K562 (cell line): ENCODE results near the gene BUB3. TPM values are rescaled to one million over a fixed set of nuclear protein-coding genes. Genes with fewer than 3 reads are reported as not detected.

ENCODE experiments used
- ATAC-seq: fragments of 200-7000 bp; cut with Tn5 transposase; 3 replicates; pipeline ENCODE4 v1.9.1; 2020; ENCODE audit warnings: moderate library complexity
- BruUV-seq: library from RNA; stranded (reverse); fragments of 400-500 nt; replicated peaks from 2 replicates; lab custom pipeline; 2021; lab: Mats Ljungman, UMichigan
- CTCF ChIA-PET: fragments of 300-600 bp; formaldehyde crosslinking; extraction: SDS; loops from one replicate; lab custom pipeline; 2021; ENCODE audit warnings: low intra/inter-chr PET ratio; lab: Yijun Ruan, JAX
- POLR2A ChIA-PET: fragments of 300-600, 350-650 bp; sonication (Branson Sonifier 250); formaldehyde crosslinking; extraction: SDS; loops from one replicate; lab custom pipeline; 2021; ENCODE audit warnings: antibody characterized with exemption, inconsistent platforms; lab: Yijun Ruan, JAX
- DNase-seq, 4 experiments: peaks; one replicate each; pipeline versions ENCODE4 v3.0.0 to v3.0.0-alpha.2; 2011 to 2018; ENCODE audit warnings: low spot score in 3 of 4, mixed read lengths in 3 of 4; ENCODE audit errors: extremely low read depth in 1 of 4
- FAIRE-seq: peaks from 2 replicates; lab custom pipeline; 2011; peaks lifted over from hg19 to GRCh38; lab: Jason Lieb, UNC
- H2AFZ ChIP-seq: 2 replicates; pipeline ENCODE4 v1.6.0; 2011; ENCODE audit warnings: low read depth, low read length, control low read depth, inconsistent platforms
- H3K27ac ChIP-seq: fragments of 200-600 bp; 3 replicates; pipeline ENCODE4 v1.8.0; 2011; ENCODE audit warnings: low read depth, mild to moderate bottlenecking, control low read depth, inconsistent platforms, low read length, moderate library complexity, mixed read lengths; ENCODE audit errors: extremely low read depth
- H3K27me3 ChIP-seq, 2 experiments: fragments of 300-600 bp in 1 of 2; 2 replicates in 1 of 2; 3 replicates in 1 of 2; pipeline versions ENCODE4 v1.6.0 to v1.8.0; 2011; ENCODE audit warnings: inconsistent platforms in 2 of 2, low read length in 2 of 2, mild to moderate bottlenecking in 1 of 2, mixed read lengths in 1 of 2, moderate library complexity in 1 of 2; ENCODE audit not compliant: control insufficient read depth in 2 of 2, insufficient read depth in 2 of 2
- H3K36me3 ChIP-seq: fragments of 300-600 bp; 3 replicates; pipeline ENCODE4 v1.8.0; 2011; ENCODE audit warnings: mild to moderate bottlenecking, low read length, inconsistent platforms; ENCODE audit not compliant: control insufficient read depth, insufficient read depth
- H3K4me1 ChIP-seq, 2 experiments: fragments of 200-600 bp in 1 of 2; replicated peaks in 1 of 2; 2 replicates in 1 of 2; 3 replicates in 1 of 2; pipeline versions ENCODE4 v1.5.1 to v1.8.0; 2011; ENCODE audit warnings: inconsistent platforms in 2 of 2, low read length in 2 of 2, mild to moderate bottlenecking in 1 of 2, mixed read lengths in 1 of 2, moderate library complexity in 1 of 2; ENCODE audit not compliant: control insufficient read depth in 2 of 2, insufficient read depth in 2 of 2
- H3K4me2 ChIP-seq: 2 replicates; pipeline ENCODE4 v1.6.1; 2011; ENCODE audit warnings: low read length, control low read depth, inconsistent platforms, mixed read lengths; ENCODE audit not compliant: insufficient read depth
- H3K4me3 ChIP-seq: fragments of 200-600 bp; sonication (generic), shearing (Covaris generic); 2 replicates; pipeline ENCODE4 v1.5.1; 2016; ENCODE audit warnings: control low read depth, inconsistent platforms
- H3K79me2 ChIP-seq: fragments of 200-600 bp; 3 replicates; pipeline ENCODE4 v1.8.0; 2011; ENCODE audit warnings: low read length, inconsistent platforms; ENCODE audit not compliant: control insufficient read depth, insufficient read depth
- H3K9ac ChIP-seq, 2 experiments: 2 replicates each; pipeline versions ENCODE4 v1.6.0 to v1.6.1; 2011; ENCODE audit warnings: low read depth in 2 of 2, low read length in 2 of 2, control low read depth in 1 of 2, inconsistent platforms in 1 of 2, mild to moderate bottlenecking in 1 of 2, mixed read lengths in 1 of 2; ENCODE audit not compliant: insufficient read depth in 1 of 2
- H3K9me1 ChIP-seq: one replicate; pipeline ENCODE4 v1.6.0; 2011; ENCODE audit warnings: inconsistent platforms, mild to moderate bottlenecking, low read length, moderate library complexity; ENCODE audit not compliant: control insufficient read depth, insufficient read depth
- H3K9me3 ChIP-seq: replicated peaks from 2 replicates; pipeline ENCODE4 v1.5.1; 2011; ENCODE audit warnings: low read depth, low read length, inconsistent platforms; ENCODE audit not compliant: control insufficient read depth, insufficient read depth
- H4K20me1 ChIP-seq: replicated peaks from 2 replicates; pipeline ENCODE4 v1.6.1; 2011; ENCODE audit warnings: low read length, inconsistent platforms, mixed read lengths; ENCODE audit not compliant: control insufficient read depth, insufficient read depth
- BRCA1 ChIP-seq, 2 experiments: fragments of 450-650 bp in 1 of 2; sonication (generic) in 1 of 2; formaldehyde crosslinking in 1 of 2; IDR thresholded peaks; 2 replicates each; pipeline versions ENCODE4 v1.5.0 to v1.6.1; 2017 to 2020; ENCODE audit warnings: mild to moderate bottlenecking in 1 of 2, missing genetic modification reagents in 1 of 2
- CBFB ChIP-seq: sonication (generic); formaldehyde crosslinking; IDR thresholded peaks from 2 replicates; pipeline ENCODE4 v1.4.0; 2020; ENCODE audit warnings: mild to moderate bottlenecking, missing genetic modification reagents
- CBX2 ChIP-seq: fragments of 200-600 bp; sonication (generic); IDR thresholded peaks from one replicate; pipeline ENCODE4 v1.6.1; 2012; ENCODE audit warnings: mild to moderate bottlenecking, low read length, inconsistent platforms; ENCODE audit not compliant: insufficient read depth, poor library complexity, severe bottlenecking
- ESRRB ChIP-seq: fragments of 250-450 bp; sonication (Bioruptor Pico); IDR thresholded peaks from 2 replicates; pipeline ENCODE4 v1.5.0; 2020; ENCODE audit warnings: mild to moderate bottlenecking, moderate library complexity, borderline replicate concordance
- FOXJ2 ChIP-seq: fragments of 200-800 bp; sonication (Bioruptor generic); IDR thresholded peaks from 2 replicates; pipeline ENCODE4 v1.6.1; 2016; ENCODE audit warnings: missing genetic modification characterization, missing compliant biosample characterization
- KLF16 ChIP-seq: IDR thresholded peaks from 2 replicates; pipeline ENCODE4 v1.6.1; 2016; ENCODE audit warnings: antibody characterized with exemption
- SLC30A9 ChIP-seq: fragments of 250-450 bp; sonication (Bioruptor Pico); IDR thresholded peaks from 2 replicates; pipeline ENCODE4 v1.8.0; 2022; ENCODE audit warnings: mild to moderate bottlenecking, moderate library complexity
- ZNF282 ChIP-seq: sonication (generic); formaldehyde crosslinking; IDR thresholded peaks from 2 replicates; pipeline ENCODE4 v1.8.1; 2023; ENCODE audit warnings: missing genetic modification reagents
- ZNF583 ChIP-seq: fragments of 250-450 bp; sonication (Bioruptor Pico); IDR thresholded peaks from 2 replicates; pipeline ENCODE4 v1.4.0; 2020
- ZNF644 ChIP-seq: fragments of 200-800 bp; sonication (Bioruptor generic); IDR thresholded peaks from 2 replicates; pipeline ENCODE4 v1.6.1; 2016; ENCODE audit warnings: low read depth, missing genetic modification characterization, missing compliant biosample characterization
- WGBS: fragments of 100-300 bp; shearing (Covaris generic); methylation state at CpG from one replicate; pipeline ENCODE4 v1.1.6; 2016; ENCODE audit warnings: low coverage, mixed read lengths; ENCODE audit not compliant: insufficient coverage; ENCODE audit errors: missing lambda C conversion rate; 5-methylcytosine and 5-hydroxymethylcytosine counted together
- in situ Hi-C: fragments of 300-500 bp; cut with MboI; formaldehyde crosslinking; loops from 4 replicates; pipeline ENCODE4 v1.15.0; 2018; ENCODE audit warnings: inconsistent platforms, mixed read lengths
- intact Hi-C: fragments of 100-400 bp; cut with micrococcal nuclease; formaldehyde crosslinking; loops from 2 replicates; pipeline ENCODE4 v1.14.2; 2022
- polyA plus RNA-seq, 8 experiments: library from polyadenylated mRNA; depleted of rRNA in 4 of 8; stranded (reverse) in 5 of 8; unstranded in 3 of 8; fragments of >200 nt; fragmentation: Nextera tagmentation in 2 of 8; fragmentation: Illumina TruSeq in 1 of 8; extraction: Ambion mirVana in 2 of 8; extraction: Trizol in 1 of 8; gene quantifications; 2 replicates each; pipeline versions ENCODE4 v1.2.1 to v1.2.3, GENCODE V29; 2011 to 2014; ENCODE audit warnings: inconsistent platforms in 1 of 8, missing spikeins in 1 of 8
- total RNA-seq, 7 experiments: library from RNA; depleted of rRNA in 6 of 7; stranded (reverse); fragments of >200 nt in 6 of 7; fragmentation: Illumina TruSeq in 2 of 7; extraction: Trizol in 2 of 7; gene quantifications; 2 replicates each; pipeline versions ENCODE4 v1.2.1 to v1.2.3, GENCODE V29; 2011 to 2021; ENCODE audit warnings: low replicate concordance in 1 of 7
- TF ChIP-seq, protein P1 (sequence below): fragments of 450-650 bp; formaldehyde crosslinking; IDR thresholded peaks from 2 replicates; pipeline ENCODE4 v1.4.0; 2020; ENCODE audit warnings: mild to moderate bottlenecking, moderate library complexity

Gene BUB3
- total and polyA plus RNA-seq, 9 of the 15 experiments (the other 6 are each of a cell fraction or from before 2014, with no cell fraction given): 167 to 761 (median 225) TPM

DNA sequence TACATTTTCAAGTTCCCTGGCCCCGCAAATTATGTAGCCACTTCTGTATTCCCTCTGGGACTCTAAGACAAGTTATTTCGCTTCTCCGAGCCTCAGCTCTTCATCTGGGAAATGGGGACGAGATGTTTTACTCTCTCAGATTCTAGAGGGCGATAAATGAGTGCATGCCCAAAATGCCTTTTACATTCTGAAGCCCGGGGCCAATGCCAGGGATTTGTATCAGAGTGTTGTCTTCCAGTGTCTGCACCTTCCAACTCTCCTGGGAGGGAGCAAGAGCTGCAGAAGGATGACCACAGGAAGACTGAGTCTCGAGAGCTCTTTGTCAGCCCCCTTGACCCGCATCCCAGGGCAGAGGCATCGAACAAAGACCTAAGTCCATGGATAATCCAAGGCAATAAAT lies 39.9 kb downstream of the BUB3 start:
- POLR2A ChIA-PET: interaction anchor here (0.6 kb wide), 1 partner anchor 27 kb away, joined by 3 read pairs; no protein-coding TSS in a partner anchor
- CTCF ChIA-PET: no interaction called here

More for the DNA sequence above, 39.9 kb downstream of the BUB3 start:
- Histone ChIP-seq H3K9me3 (no peaks in the 10 kb centered on the region), H3K9me1 (no peaks in the 10 kb centered on the region), H3K79me2 (no peaks in the 10 kb centered on the region), H3K9ac (no peak overlapping the region), H3K4me2 (no peak overlapping the region), H4K20me1 (no peaks in the 10 kb centered on the region), H2AFZ (no peak overlapping the region), H3K36me3 (no peaks in the 10 kb centered on the region), H3K27me3 (no peaks in the 10 kb centered on the region), H3K4me1 (no peaks in the 10 kb centered on the region; a peak in 2 of 5 replicates), H3K27ac (no peak overlapping the region), H3K4me3 (no peak overlapping the region)
- BruUV-seq: no TSS peak
- intact Hi-C loops (no loop called here), in situ Hi-C loops (no loop called here)
- FAIRE-seq (no peak), DNase-seq (no peak), ATAC-seq (no peak)
- TF ChIP-seq ZNF282 (CRISPR knock-in tag) (no peak), ZNF644 (tag) (no peak), KLF16 (no peak), SLC30A9 (no peak), FOXJ2 (tag) (no peak), ESRRB (CRISPR knock-in tag) (no peak), ZNF583 (CRISPR knock-in tag) (no peak), CBFB (CRISPR knock-in tag) (no peak), BRCA1 (IDR thresholded peaks at IDR 0.05) (no peak), BRCA1 (CRISPR knock-in tag; IDR thresholded peaks at IDR 0.05) (no peak), CBX2 (no peak)
- TF ChIP-seq, protein P1, sequence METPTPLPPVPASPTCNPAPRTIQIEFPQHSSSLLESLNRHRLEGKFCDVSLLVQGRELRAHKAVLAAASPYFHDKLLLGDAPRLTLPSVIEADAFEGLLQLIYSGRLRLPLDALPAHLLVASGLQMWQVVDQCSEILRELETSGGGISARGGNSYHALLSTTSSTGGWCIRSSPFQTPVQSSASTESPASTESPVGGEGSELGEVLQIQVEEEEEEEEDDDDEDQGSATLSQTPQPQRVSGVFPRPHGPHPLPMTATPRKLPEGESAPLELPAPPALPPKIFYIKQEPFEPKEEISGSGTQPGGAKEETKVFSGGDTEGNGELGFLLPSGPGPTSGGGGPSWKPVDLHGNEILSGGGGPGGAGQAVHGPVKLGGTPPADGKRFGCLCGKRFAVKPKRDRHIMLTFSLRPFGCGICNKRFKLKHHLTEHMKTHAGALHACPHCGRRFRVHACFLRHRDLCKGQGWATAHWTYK (CRISPR knock-in tag): no peak
- WGBS: 49% methylated on average over 9 of the region's 9 CpGs
